ENCODE data around the gene DNAJA4. TPM values are rescaled to one million over a fixed set of nuclear protein-coding genes. Genes with fewer than 3 reads are reported as not detected.

The DNAJA4 gene
- 5.3 and 10.0 TPM in 2 replicates for total RNA-seq

GRCh38 chr15:78264304-78265136 is at the start of gene DNAJA4:
DNAJA4 (plus strand) TSS chr15:78264562; CDS start chr15:78264764, 202 bp downstream.

GRCh38 chr15:78234515-78235040 is 29.8 kb upstream of the DNAJA4 start, which contains the start of gene ACSBG1:
ACSBG1 (minus strand) TSS chr15:78234565; CDS start chr15:78234501, 64 bp downstream.

GRCh38 chr15:78299101-78299930 is 35.0 kb downstream of the DNAJA4 start, which contains the start of gene SKIC8:
SKIC8 (minus strand) TSS chr15:78299609; CDS start chr15:78295686, 3,923 bp downstream.

Other genes with a start within 250 kb of the DNAJA4 start
- gene TBC1D2B, start 186.9 kb upstream of the DNAJA4 start, total RNA-seq: 25.9 and 29.6 TPM in 2 replicates
- not detected in 2 replicates for gene SH2D7, start 172.0 kb upstream of the DNAJA4 start, total RNA-seq
- 1.4 and 4.0 TPM in 2 replicates for gene CIB2, start 133.1 kb upstream of the DNAJA4 start, total RNA-seq
- gene IDH3A, start 115.2 kb upstream of the DNAJA4 start, total RNA-seq: 27.4 and 27.7 TPM in 2 replicates
- not detected in 2 replicates for gene ACSBG1, start 30.0 kb upstream of the DNAJA4 start, total RNA-seq
- 79.0 and 93.5 TPM in 2 replicates for gene SKIC8, start 35.0 kb downstream of the DNAJA4 start, total RNA-seq
- not detected in 2 replicates for gene CRABP1, start 75.8 kb downstream of the DNAJA4 start, total RNA-seq
- 29.9 and 39.0 TPM in 2 replicates for gene IREB2, start 173.7 kb downstream of the DNAJA4 start, total RNA-seq
- 0.72 and 0.94 TPM in 2 replicates for gene HYKK, start 243.0 kb downstream of the DNAJA4 start, total RNA-seq